ENCODE results near the gene C8G.
A peak's percentile ranks its signal among the peaks of the same experiment; 100 is the strongest.

Gene C8G

GRCh38 chr9:136949817-136950655 lies 5.0 kb downstream of the C8G start:
- TF ChIP-seq CTCF (IDR thresholded peaks at IDR 0.05; ENCODE audit: low read length, missing control alignments): no peak

GRCh38 chr9:136950656-136951276 lies 5.7 kb downstream of the C8G start:
- DNase-seq (ENCODE audit: low read depth): no peak
- H3K4me3 ChIP-seq (replicated peaks; ENCODE audit: low read depth, low read length): no peak overlapping the region
- no peak for TF ChIP-seq CTCF (IDR thresholded peaks at IDR 0.05; ENCODE audit: low read length, missing control alignments)

More at GRCh38 chr9:136949817-136950655, 5.0 kb downstream of the C8G start:
- peak overlapping the region; percentile 44 for H3K4me3 ChIP-seq (replicated peaks; ENCODE audit: low read depth, low read length)
- DNase-seq (ENCODE audit: low read depth): peak; percentile 78

GRCh38 chr9:136951541-136952320 lies 6.7 kb downstream of the C8G start, which contains the start of gene LCN12:
Gene LCN12, plus strand, starts transcription at chr9:136952273. Its CDS starts 55 bp downstream, at chr9:136952328.
- DNase-seq (ENCODE audit: low read depth): no peak
- no peak for TF ChIP-seq CTCF (IDR thresholded peaks at IDR 0.05; ENCODE audit: low read length, missing control alignments)
- H3K4me3 ChIP-seq (replicated peaks; ENCODE audit: low read depth, low read length): no peak within 1 kb of the TSS

GRCh38 chr9:136952321-136952850 lies 7.3 kb downstream of the C8G start:
- no peak overlapping the region for H3K4me3 ChIP-seq (replicated peaks; ENCODE audit: low read depth, low read length)
- no peak for DNase-seq (ENCODE audit: low read depth)
- no peak for TF ChIP-seq CTCF (IDR thresholded peaks at IDR 0.05; ENCODE audit: low read length, missing control alignments)

GRCh38 chr9:136952876-136953770 lies 8.1 kb downstream of the C8G start:
- H3K4me3 ChIP-seq (replicated peaks; ENCODE audit: low read depth, low read length): no peak overlapping the region
- DNase-seq (ENCODE audit: low read depth): no peak
- no peak for TF ChIP-seq CTCF (IDR thresholded peaks at IDR 0.05; ENCODE audit: low read length, missing control alignments)

GRCh38 chr9:136953771-136954269 lies 8.8 kb downstream of the C8G start:
- DNase-seq (ENCODE audit: low read depth): no peak
- no peak for TF ChIP-seq CTCF (IDR thresholded peaks at IDR 0.05; ENCODE audit: low read length, missing control alignments)

More at GRCh38 chr9:136953771-136954269, 8.8 kb downstream of the C8G start:
- no peak overlapping the region for H3K4me3 ChIP-seq (replicated peaks; ENCODE audit: low read depth, low read length)
